ENCODE data around the gene ZNF574. TPM values are rescaled to one million over a fixed set of nuclear protein-coding genes. Genes with fewer than 3 reads are reported as not detected.

Gene ZNF574
- polyA plus RNA-seq, 1 of the 3 experiments (the other 2 are of a cell fraction), result 8.5 TPM

DNA sequence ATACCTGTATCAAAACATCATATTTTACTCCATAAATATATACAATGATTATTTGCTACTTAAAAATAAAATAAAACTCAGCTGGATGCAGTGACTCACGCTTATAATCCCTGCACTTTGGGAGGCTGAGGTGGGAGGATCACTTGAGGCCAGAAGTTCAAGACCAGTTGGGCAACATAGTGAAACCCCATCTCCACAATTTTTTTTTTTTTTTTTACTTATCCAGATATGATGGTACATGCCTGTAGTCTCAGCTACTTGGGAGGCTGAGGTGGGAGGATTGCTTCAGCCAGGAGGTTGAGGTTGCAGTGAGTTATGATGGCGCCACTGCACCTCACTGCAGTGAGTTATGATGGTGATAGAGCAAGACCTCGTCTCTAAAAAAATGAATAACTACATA, 33.9 kb downstream of the ZNF574 start:
- DNase-seq, result no peak
- H3K9me2 ChIP-seq, result no peaks in the 10 kb centered on the region
- no peak overlapping the region for H3K9ac ChIP-seq
- H3K4me2 ChIP-seq, result no peak overlapping the region
- ChIA-PET CTCF (interaction anchor here (1.0 to 7.3 kb wide), 10 partner anchors 10 to 129 kb away, joined by 3 to 116 read pairs (median 6); partner anchors contain the start of genes POU2F2 and ZNF526), POLR2A (interaction anchor here (0.6 kb wide), 1 partner anchor 82 kb away, joined by 3 read pairs; no protein-coding TSS in a partner anchor)
- no peaks in the 10 kb centered on the region for H3K79me2 ChIP-seq (ENCODE audit: insufficient read depth)
- H3K27ac ChIP-seq (ENCODE audit: low read depth in 2 of 2, low read length in 1 of 2), result no peak overlapping the region
- H3K4me3 ChIP-seq (ENCODE audit: low read depth in 2 of 2, low read length in 1 of 2), result no peak overlapping the region
- H3K27me3 ChIP-seq (ENCODE audit: insufficient read depth), result no peaks in the 10 kb centered on the region
- no peaks in the 10 kb centered on the region for H3K9me3 ChIP-seq
- H4K20me1 ChIP-seq (ENCODE audit: insufficient read depth), result no peaks in the 10 kb centered on the region
- TF ChIP-seq FOXJ3 (CRISPR knock-in tag; IDR thresholded peaks at IDR 0.05), result no peak
- TF ChIP-seq NFIC (IDR thresholded peaks at IDR 0.05; ENCODE audit: borderline replicate concordance), result no peak
- no peak for TF ChIP-seq EZH2phosphoT487 (IDR thresholded peaks at IDR 0.05; ENCODE audit: borderline replicate concordance, low read depth)
- no peak for TF ChIP-seq JUND (IDR thresholded peaks at IDR 0.05)
- TF ChIP-seq FOSL2 (IDR thresholded peaks at IDR 0.05; ENCODE audit: borderline replicate concordance, low read depth), result no peak
- TF ChIP-seq SIN3A (IDR thresholded peaks at IDR 0.05; ENCODE audit: borderline replicate concordance, low read depth, low read length), result no peak
- no peak for TF ChIP-seq YY1 (IDR thresholded peaks at IDR 0.05; ENCODE audit: low read depth)
- no peak for TF ChIP-seq EP300 (IDR thresholded peaks at IDR 0.05; ENCODE audit: borderline replicate concordance in 1 of 2, low read depth in 1 of 2, low read length in 1 of 2)
- TF ChIP-seq NRF1 (IDR thresholded peaks at IDR 0.05; ENCODE audit: low read depth, low read length), result no peak
- no peak for TF ChIP-seq POLR2AphosphoS5 (IDR thresholded peaks at IDR 0.05; ENCODE audit: low read depth, low read length)
- no peak for TF ChIP-seq SMC3 (IDR thresholded peaks at IDR 0.05; ENCODE audit: low read depth, low read length)
- no peak for TF ChIP-seq MXI1 (IDR thresholded peaks at IDR 0.05; ENCODE audit: low read depth, low read length)
- TF ChIP-seq TAF1 (IDR thresholded peaks at IDR 0.05; ENCODE audit: borderline replicate concordance, low read depth, low read length), result no peak
- TF ChIP-seq, protein P1, sequence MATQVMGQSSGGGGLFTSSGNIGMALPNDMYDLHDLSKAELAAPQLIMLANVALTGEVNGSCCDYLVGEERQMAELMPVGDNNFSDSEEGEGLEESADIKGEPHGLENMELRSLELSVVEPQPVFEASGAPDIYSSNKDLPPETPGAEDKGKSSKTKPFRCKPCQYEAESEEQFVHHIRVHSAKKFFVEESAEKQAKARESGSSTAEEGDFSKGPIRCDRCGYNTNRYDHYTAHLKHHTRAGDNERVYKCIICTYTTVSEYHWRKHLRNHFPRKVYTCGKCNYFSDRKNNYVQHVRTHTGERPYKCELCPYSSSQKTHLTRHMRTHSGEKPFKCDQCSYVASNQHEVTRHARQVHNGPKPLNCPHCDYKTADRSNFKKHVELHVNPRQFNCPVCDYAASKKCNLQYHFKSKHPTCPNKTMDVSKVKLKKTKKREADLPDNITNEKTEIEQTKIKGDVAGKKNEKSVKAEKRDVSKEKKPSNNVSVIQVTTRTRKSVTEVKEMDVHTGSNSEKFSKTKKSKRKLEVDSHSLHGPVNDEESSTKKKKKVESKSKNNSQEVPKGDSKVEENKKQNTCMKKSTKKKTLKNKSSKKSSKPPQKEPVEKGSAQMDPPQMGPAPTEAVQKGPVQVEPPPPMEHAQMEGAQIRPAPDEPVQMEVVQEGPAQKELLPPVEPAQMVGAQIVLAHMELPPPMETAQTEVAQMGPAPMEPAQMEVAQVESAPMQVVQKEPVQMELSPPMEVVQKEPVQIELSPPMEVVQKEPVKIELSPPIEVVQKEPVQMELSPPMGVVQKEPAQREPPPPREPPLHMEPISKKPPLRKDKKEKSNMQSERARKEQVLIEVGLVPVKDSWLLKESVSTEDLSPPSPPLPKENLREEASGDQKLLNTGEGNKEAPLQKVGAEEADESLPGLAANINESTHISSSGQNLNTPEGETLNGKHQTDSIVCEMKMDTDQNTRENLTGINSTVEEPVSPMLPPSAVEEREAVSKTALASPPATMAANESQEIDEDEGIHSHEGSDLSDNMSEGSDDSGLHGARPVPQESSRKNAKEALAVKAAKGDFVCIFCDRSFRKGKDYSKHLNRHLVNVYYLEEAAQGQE (IDR thresholded peaks at IDR 0.05; ENCODE audit: low read depth, low read length), result no peak
- no peak for TF ChIP-seq GABPA (IDR thresholded peaks at IDR 0.05; ENCODE audit: low read depth)
- no peak for TF ChIP-seq TCF12 (IDR thresholded peaks at IDR 0.05)
- no peak for TF ChIP-seq FOXM1 (IDR thresholded peaks at IDR 0.05; ENCODE audit: low read depth)
- TF ChIP-seq, protein P2, sequence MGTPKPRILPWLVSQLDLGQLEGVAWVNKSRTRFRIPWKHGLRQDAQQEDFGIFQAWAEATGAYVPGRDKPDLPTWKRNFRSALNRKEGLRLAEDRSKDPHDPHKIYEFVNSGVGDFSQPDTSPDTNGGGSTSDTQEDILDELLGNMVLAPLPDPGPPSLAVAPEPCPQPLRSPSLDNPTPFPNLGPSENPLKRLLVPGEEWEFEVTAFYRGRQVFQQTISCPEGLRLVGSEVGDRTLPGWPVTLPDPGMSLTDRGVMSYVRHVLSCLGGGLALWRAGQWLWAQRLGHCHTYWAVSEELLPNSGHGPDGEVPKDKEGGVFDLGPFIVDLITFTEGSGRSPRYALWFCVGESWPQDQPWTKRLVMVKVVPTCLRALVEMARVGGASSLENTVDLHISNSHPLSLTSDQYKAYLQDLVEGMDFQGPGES (IDR thresholded peaks at IDR 0.05; ENCODE audit: low read depth, low read length), result no peak
- TF ChIP-seq CHD2 (IDR thresholded peaks at IDR 0.05; ENCODE audit: low read length, partially characterized antibody), result no peak
- TF ChIP-seq RXRA (IDR thresholded peaks at IDR 0.05; ENCODE audit: borderline replicate concordance, low read depth), result no peak
- WGBS (ENCODE audit: low lambda C conversion rate), result 82% methylated on average over 3 of the region's 3 CpGs
- no peak overlapping the region for H2AFZ ChIP-seq (ENCODE audit: low read depth)
- H3F3A ChIP-seq (replicated peaks; ENCODE audit: insufficient read depth), result peaks cover 46% of the 10 kb centered on the region
- peaks cover 0 to 42% of the 10 kb centered on the region in 2 experiments; a peak in 3 of 4 replicates for H3K4me1 ChIP-seq (ENCODE audit: control insufficient read depth in 1 of 2, insufficient read depth in 2 of 2, low read depth in 1 of 2, low read length in 1 of 2)
- no peaks in the 10 kb centered on the region for H3K36me3 ChIP-seq (replicated peaks in 1 of 2; ENCODE audit: control insufficient read depth in 1 of 2, insufficient read depth in 2 of 2, low read length in 1 of 2)
